HG03460 (cell line): Measurements from ENCODE around the gene TMEM41A.
"Not testable (repeated sequence)": the region's sequence is repeated elsewhere in the genome, so short reads cannot be mapped to it uniquely, and the experiment has no call there.

Experiments used
- ATAC-seq: cut with Tn5 transposase; IDR thresholded peaks from one replicate; pipeline ENCODE4 v1.9.1; 2021; ENCODE audit not compliant: unreplicated experiment

TMEM41A gene

GRCh38 chr3:185489462-185489861 lies 9.4 kb downstream of the TMEM41A start:
- ATAC-seq: no peak

- no peak for ATAC-seq
Observed at GRCh38 chr3:185488465-185488864, 10.4 kb downstream of the TMEM41A start.

- ATAC-seq: no peak
Observed at GRCh38 chr3:185486394-185486793, 12.4 kb downstream of the TMEM41A start.

- no peak for ATAC-seq
Observed at GRCh38 chr3:185484296-185484695, 14.5 kb downstream of the TMEM41A start.

- no peak for ATAC-seq
Observed at GRCh38 chr3:185479373-185479945, 19.4 kb downstream of the TMEM41A start.

GRCh38 chr3:185477316-185477715 lies 21.5 kb downstream of the TMEM41A start:
- no peak for ATAC-seq

- ATAC-seq: not testable (repeated sequence)
Observed at GRCh38 chr3:185474922-185475321, 23.9 kb downstream of the TMEM41A start.

GRCh38 chr3:185473290-185473815 lies 25.5 kb downstream of the TMEM41A start:
- no peak for ATAC-seq

GRCh38 chr3:185470323-185470722 lies 28.5 kb downstream of the TMEM41A start:
- no peak for ATAC-seq

GRCh38 chr3:185469542-185469941 lies 29.3 kb downstream of the TMEM41A start:
- no peak for ATAC-seq

- ATAC-seq: not testable (repeated sequence)
Observed at GRCh38 chr3:185466123-185466522, 32.7 kb downstream of the TMEM41A start.

- no peak for ATAC-seq
Observed at GRCh38 chr3:185465471-185465870, 33.4 kb downstream of the TMEM41A start.

- no peak for ATAC-seq
Observed at GRCh38 chr3:185460719-185461350, 38.0 kb downstream of the TMEM41A start.

- ATAC-seq: no peak
Observed at GRCh38 chr3:185460309-185460708, 38.5 kb downstream of the TMEM41A start.

GRCh38 chr3:185457376-185457775 lies 41.5 kb downstream of the TMEM41A start:
- ATAC-seq: no peak

GRCh38 chr3:185451432-185451831 lies 47.4 kb downstream of the TMEM41A start:
- not testable (repeated sequence) for ATAC-seq

GRCh38 chr3:185448107-185448506 lies 50.7 kb downstream of the TMEM41A start:
- no peak for ATAC-seq

GRCh38 chr3:185444329-185444728 lies 54.5 kb downstream of the TMEM41A start:
- ATAC-seq: no peak

GRCh38 chr3:185442031-185442430 lies 56.8 kb downstream of the TMEM41A start:
- no peak for ATAC-seq

- ATAC-seq: no peak
Observed at GRCh38 chr3:185439745-185440466, 58.9 kb downstream of the TMEM41A start.
